HG03439 (cell line): ENCODE measurements around the gene ACSS1.
"Not testable (repeated sequence)": the region's sequence is repeated elsewhere in the genome, so short reads cannot be mapped to it uniquely, and the experiment has no call there.

Experiments
- ATAC-seq: cut with Tn5 transposase; IDR thresholded peaks from one replicate; pipeline ENCODE4 v1.9.1; 2021; ENCODE audit warnings: mild to moderate bottlenecking, moderate library complexity; ENCODE audit not compliant: unreplicated experiment

The ACSS1 gene

DNA sequence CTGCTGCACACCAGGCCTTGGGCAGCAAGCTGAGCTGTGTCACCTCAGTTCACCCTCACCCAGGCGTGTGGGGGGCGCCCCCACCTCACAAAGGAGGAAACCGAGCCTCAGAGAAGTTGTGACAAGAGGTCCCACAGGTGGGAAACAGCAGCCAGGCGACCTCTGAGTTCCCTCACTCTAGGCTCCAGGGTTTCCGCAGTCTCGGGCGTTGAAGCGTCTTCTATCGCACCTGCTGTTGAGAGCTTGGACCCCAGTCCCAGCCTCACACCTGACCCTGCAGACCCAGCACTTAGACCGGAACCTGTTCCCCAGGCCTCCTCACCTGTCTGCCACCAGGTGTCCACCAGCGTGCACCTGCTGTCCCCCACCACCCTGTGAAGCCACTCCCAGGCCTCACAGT lies 43.1 kb downstream of the ACSS1 start:
- ATAC-seq: no peak

DNA sequence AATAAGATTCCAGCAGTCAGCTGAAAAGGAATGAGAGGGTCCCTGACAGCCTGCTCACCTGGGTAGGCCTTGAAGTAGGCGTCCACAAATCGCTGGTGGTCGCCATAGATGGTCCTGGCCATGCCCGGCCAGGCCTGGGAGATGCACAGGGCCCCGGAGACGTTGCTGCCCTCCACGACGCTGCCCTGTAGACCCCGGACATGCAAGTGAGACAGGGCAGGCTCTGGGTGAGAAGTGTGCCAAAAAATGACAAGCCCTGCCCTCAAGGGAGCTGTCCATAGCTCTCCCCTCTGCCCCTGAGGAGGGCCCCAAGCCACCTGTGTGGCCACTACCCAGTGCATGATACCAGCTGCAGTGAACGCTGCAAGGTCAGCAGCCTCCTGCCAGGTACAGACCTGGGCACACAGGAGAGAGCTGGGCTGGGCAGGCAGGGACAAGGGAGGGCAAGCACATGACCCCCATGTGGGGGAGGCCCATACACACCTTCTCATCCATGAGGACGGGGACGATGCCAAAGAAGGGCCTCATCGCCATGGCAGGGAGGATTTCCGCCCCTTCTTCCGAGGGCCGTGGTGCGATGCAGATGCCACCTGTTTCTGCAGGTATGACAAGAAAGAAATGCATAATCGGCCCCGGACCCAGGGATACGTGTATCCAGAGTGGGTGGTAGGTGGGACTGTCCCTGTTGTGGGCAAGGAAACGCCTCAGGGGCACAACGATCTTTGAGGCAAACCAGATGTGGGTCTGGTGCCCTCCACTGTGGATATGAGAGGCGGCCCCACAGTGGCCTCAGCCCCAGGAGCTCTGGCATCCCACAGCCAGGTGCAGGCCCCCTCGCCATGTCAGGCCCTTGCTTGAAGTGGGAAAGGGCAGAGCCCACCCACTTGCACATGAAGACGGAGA lies 44.2 kb downstream of the ACSS1 start:
- no peak for ATAC-seq

DNA sequence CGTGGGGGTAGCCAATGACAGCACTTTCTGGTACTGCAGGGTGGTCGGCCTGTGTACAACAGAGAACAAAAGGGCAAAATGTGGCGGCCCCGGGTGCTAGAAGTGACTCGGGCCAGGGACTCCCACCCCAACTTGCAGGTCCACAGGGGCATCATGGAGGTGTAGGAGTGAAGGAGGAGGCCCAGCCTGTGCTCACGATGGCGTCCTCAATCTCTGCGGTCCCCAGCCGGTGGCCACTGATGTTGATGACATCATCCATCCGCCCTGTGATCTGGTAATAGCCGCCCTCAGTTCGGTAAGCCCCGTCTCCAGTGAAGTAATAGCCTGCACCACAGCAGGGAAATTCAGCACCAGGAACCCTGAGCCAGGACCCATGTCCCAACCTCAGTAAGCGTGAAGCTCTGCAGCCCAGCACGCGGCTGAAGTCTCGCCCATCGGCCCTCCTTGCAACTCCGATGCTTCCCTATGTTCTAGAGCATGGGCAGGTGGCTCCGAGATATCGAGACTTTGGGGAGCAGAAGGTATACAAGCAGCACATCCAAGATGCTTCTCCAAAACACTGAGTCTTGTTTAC lies 45.2 kb downstream of the ACSS1 start:
- ATAC-seq: no peak

DNA sequence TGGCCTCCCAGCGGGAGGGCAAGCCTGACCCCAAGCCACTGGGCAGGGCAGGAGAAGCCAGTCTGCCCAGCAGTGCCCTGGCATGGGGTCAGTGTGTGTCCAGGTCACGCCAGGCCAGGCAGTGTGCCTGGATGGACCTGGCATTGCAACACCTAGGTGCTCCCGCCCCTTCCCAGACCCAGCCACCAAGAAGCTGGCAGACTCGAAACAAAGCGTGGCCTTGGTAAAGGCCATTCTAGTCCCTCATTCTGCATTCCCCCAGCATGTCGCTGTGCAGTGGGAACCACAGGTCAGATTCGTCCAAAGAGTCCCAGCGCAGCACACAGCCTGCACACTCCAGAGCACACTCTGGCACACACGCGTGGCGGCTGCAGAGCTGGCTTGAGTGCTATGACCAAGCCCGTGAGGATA lies 46.1 kb downstream of the ACSS1 start:
- ATAC-seq: no peak

DNA sequence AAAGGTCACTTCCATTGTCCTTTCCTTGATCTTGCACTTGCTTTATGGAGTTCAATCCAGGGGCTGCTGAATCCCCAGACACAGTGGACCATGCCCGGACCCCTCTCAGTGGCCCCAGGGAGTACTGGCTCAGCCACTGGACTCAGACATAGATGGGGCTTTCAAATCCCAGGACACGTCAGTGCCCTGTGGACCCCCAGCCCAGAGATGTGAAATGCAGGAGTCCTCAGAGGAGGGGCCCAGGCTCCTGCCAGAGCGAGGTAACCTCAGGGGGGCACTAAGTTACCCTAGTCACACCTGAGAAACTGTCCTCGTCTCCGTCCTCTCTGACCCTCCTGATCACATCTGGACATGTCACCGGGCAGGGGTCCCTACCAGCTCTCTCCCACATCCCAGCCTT lies 46.7 kb downstream of the ACSS1 start:
- ATAC-seq: no peak

DNA sequence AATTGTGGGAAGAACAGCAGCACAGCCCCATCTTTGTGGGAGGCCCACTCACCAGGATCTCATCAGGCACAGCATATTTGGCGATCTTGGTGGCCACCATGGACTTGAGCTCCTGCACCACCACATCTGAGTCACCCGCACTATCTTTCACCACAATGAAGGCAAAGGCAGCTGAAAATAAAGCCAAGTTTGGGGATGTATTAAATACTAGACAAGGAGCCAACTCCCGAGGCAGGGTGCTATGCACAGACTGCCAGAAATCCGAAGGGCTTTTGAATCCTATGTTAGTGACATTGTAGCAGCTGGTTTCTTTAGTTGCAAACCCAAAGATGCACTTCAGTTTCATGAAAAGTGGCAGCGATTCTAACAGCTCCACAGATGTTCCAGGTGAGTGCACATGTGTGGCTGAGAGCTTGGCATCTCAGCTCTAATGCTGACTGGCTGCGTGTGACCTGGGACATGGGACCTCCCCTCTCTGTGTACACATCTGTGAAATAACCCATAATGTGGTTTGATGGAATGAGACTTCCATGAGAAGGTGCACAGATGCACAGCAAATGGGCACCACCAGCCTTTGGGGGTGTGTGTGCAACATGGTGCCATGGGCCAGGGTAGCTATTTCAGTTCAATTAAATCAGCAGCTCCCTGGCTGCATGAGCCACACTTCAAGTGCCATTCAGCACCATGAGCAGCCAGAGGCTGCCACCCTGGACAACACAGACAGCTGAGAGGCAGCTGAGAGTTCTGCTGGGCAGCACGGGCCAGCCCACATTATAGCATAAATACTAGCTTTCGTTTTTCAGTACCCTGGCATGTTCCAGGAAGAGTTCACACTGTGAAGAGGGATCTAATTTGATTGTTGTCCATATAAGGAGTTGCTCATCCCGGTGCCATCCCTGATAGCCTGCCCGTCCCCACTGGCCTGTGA lies 48.5 kb downstream of the ACSS1 start:
- no peak for ATAC-seq

DNA sequence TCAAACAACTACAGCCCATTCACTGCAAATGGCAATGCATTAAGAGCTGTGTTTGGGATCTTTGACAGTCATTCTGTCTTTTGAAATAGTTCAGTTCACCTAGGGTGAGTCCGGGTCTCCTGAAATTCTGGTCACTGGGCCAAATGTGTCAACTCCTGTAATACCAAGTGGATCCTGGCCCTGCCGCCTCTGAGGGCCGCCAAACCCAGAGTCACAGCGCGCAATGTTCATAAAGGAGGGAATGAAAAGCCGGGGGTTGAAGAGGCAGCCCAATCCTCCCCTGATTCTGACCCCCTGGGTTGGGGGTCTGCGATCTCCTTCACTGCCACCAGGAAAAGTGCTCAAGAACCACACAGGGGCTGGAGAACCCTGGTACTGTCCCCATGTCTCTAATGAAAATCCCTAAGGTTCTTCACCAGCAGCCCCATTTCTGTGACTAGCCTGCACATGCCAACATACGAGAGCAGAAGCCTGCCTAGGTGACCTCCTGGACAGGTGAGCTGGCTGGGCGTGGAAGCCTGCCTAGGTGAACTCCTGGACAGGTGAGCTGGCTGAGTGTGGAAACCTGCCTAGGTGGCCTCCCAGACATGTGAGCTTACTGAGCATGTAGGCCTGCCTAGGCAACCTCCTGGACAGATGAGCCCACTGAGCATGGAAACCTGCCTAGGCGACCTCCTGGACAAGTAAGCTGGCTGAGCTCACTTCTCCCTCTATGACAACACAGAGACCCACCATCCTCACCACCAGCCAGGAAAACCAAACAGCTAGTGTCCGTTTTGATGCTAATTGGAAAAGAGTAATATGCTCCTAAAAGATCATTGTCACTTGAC lies 49.3 kb downstream of the ACSS1 start:
- no peak for ATAC-seq

DNA sequence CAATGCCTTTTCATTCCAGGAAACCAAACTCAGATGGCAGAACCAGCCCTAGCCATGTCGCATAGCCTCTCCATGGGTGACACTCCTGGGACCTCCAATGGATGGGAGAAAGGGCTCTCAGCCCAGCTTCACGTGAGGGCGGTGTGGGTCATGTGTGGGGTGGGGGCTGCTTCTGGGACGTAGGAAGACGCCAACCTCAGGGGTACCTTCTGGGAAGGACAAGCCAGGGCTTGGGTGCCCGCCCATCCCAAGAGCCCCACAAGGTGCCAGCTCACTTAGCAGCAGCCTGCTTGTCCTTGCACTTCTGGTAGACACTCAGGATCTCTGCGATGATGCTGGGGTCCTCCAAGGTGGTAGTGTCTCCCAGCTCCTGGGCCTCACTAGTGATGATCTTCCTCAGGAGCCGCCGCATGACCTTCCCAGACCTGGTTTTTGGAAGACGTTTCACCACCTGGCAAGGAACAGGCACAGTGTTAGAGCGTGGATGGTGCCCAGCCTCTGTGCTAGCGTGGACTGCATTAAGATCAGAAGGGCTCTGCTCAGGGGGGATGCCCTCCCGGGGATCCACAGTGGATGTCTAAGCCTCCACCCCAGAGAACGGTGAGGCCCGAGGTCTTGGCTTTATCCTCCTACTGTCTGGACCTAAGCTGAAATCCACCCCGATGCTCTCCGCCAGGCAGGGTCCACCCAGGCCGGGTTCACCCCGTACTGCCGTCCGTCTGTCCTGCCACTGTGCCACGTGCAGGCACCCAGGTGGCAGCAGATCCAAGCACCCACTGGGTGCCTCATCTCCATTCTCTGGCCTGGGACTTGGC lies 50.2 kb downstream of the ACSS1 start:
- ATAC-seq: no peak

DNA sequence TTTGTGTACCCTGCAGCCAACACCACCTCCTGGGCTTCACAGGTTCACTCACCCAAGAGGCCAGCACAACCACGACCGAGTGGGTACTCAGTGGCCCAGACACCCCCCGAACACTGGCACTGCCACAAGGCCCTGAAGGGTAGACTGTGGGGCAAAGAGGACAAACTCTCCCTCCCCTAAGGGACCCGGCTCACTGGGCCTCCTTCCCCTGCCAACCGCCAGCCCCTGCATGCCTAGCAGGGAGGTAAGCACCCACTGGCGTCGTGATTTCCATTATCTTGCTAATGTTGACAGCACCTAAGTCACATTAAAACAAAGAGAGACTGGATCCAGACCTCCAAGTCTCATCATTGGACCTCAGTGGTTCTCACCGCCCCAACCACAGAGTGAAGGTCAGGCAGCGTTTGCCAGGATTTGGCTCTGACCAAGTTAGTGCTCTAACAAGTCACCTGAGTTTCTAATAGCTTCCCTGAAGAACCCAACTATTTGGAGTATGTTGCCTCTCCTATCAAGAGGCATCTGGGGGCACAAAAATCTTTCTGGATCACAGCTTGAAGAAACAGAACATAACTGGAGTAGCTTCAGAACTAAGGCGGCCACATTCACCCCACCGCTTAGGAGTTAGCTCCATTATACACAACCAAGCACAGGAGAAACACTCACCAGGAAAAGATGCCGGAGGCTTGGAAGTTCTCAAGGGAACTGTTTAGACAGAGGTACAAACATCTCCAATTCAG lies 51.3 kb downstream of the ACSS1 start:
- no peak for ATAC-seq

DNA sequence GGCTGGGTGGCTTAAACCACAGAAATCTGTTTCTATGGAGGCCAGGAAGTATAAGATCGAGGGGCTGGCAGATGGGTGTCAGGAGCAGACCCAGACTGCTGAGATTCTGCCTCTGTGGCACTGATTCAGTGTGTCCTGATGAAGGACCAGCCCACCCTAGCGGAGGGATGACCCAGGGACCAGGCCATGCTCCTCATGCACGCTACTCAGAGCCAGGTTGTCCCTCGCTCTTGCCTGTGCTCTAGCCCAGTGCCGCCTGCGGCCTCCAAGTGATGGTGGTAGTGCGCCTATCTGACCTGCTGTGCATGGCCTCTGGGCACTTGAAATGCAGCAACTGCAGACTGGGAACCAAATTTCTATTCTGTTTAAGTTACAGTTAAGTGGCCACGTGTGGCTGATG lies 52.3 kb downstream of the ACSS1 start:
- no peak for ATAC-seq

DNA sequence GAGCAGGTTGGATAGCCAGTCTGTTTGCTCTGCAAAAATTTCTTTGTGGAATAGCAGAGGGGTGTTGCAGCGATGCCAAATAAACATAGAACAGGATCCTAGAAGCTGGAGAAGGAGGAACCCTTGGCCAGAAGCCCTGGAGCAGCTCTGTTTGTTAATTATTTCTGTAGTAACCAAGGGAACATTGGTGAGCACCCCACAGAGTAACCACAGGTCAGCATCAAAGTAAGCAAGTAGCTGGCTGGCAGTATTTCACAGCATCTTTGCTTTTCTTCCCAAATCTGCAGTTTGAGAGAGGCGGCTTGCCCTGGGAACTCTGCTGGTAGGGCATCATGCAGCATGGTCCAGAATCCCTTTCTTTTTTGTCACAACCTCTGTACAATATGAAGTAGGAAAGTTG lies 52.7 kb downstream of the ACSS1 start:
- no peak for ATAC-seq

DNA sequence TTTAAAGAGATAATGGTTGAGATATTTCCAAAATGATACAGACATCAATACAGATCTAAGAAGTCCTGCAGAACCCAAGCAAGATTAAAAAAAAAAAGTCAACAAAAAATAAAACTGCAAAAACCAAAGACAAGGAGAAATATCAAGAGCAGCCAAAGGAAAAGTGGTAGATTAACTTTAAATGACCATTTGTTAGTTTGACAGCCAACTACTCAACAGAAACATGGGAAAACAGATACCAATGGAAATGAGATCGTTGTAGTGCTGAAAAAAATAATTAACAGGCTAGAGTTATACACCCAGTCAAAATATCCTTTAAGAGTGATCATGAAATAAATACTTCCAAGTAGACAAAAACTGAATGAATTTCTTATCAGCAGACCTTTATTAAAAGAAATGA lies 54.9 kb downstream of the ACSS1 start:
- no peak for ATAC-seq

DNA sequence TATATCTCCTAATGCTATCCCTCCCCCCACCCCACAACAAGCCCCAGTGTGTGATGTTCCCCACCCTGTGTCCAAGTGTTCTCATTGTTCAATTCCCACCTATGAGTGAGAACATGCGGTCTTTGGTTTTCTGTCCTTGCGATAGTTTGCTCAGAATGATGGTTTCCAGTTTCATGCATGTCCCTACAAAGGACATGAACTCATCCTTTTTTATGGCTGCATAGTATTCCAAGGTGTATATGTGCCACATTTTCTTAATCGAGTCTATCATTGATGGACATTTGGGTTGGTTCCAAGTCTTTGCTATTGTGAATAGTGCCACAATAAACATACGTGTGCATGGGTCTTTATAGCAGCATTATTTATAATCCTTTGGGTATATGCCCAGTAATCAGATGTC lies 56.6 kb downstream of the ACSS1 start:
- not testable (repeated sequence) for ATAC-seq

DNA sequence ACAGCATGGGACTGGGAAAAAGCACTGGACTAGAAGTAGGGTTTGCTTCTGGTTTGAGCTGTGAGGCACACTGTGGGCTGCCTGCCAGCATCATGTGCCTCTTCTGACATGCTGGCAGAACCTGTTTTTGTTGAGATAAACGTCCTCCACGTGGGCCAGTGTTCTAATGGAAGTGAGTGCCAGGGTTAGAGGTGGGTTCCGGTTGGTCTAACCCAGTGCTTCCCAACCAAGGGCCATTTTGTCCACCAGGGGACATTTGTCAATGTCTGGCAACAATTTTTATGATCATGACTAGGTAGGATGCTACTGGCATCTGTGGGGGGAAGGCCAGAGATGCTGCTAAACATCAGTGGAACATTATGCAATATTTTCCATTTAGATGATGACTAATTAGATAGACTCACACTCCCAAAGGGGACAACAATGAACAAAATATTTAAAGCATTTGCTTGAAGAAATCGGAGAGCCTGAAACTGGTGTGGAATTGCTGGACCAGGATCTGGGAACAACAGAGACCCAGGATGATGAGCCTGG lies 57.6 kb downstream of the ACSS1 start:
- no peak for ATAC-seq

DNA sequence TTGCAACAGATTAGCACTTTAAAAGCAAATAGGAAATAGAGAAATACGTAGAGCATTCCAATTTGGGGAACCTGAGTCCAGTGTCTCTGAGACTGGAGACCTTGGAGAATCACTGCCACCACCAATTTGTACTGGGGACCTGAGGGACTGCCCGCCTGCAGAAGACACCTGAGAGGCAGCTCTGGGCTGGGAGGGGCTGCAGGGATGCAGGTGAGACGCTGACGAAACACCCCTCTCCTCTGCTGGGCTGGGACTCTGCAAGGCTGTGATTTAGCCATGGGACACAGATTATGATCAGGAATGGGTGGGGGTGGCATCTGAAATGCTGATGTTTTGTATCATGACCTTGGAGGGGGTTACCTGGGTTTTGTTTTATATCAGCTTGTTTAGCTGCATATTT lies 58.4 kb downstream of the ACSS1 start:
- no peak for ATAC-seq

DNA sequence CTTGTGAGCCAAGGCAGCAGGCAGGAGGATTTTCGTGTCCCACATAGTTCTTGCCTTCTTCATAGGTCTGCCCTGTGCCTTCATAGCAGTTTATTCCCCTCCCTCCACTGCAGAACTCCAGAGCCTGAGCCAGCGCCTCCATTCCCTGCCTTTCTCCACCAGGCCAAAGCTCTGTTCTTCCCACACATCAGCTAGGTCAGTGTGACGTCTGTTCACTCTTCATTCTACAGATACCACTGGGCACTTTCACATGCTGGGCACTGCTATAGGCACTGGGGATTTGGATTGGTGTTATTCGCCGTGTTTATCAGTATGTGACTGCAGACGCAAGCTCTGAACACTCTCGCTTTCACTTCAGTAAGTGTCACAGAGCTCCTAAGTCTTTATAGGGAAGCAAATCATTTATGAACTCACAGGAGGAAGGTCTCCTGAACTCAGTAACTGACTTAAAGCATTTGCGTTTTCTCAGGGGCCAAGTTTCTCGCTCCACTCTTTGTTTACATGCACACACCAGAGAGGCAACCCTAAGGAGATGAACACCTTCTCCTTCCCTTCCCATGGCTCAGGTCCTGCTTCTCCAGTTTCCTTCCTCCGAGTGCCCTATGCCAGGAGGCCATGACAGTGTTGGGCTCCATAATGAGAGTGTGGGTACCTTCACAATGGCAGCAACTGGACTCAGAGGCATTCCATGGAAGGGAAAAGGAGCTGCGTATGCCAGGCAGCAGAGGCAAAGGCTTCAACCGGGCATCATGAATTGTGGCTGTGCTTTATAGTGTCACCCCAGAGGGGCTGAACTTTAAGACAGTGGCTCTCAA lies 59.1 kb downstream of the ACSS1 start:
- ATAC-seq: no peak

DNA sequence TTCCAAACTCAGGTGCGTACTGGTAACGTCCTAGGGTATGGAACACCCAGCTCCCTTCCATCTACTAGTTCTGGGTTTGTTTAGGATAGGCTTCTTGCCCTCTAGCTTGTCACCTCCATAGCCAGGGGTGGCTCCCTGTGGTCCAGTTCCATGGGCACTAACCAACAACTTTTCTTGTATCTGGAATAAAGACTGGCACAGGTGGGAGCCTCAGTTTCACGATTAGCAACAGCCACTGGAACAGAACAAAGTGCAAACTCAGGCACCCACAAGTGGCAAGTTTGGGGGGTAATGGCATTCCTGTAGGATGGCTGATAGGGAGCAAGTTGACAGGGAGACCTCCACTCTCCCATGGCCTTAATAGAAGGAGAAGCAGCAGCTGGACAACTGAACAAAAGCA lies 59.8 kb downstream of the ACSS1 start:
- ATAC-seq: no peak
